Parathyroid adenoma (tissue), 2 donors: ENCODE data around the gene KDM3A.

Experiments
- H2AFZ ChIP-seq: fragments of 300-600 bp; sonication (generic); one replicate; pipeline ENCODE4 v1.7.0; 2017; ENCODE audit warnings: antibody characterized with exemption, mild to moderate bottlenecking
- H3K27ac ChIP-seq: fragments of 300-600 bp; sonication (generic); one replicate; pipeline ENCODE4 v1.7.0; 2017
- H3K27me3 ChIP-seq: fragments of 300-600 bp; sonication (generic); one replicate; pipeline ENCODE4 v1.7.0; 2017; ENCODE audit warnings: low read length; ENCODE audit not compliant: control insufficient read depth, insufficient read depth
- H3K36me3 ChIP-seq: fragments of 300-600 bp; sonication (generic); one replicate; pipeline ENCODE4 v1.7.0; 2017; ENCODE audit warnings: low read length; ENCODE audit not compliant: control insufficient read depth, insufficient read depth
- H3K4me1 ChIP-seq: fragments of 300-600 bp; sonication (generic); one replicate; pipeline ENCODE4 v1.7.0; 2017; ENCODE audit warnings: control low read depth
- H3K4me2 ChIP-seq: fragments of 300-600 bp; sonication (generic); one replicate; pipeline ENCODE4 v1.7.0; 2017; ENCODE audit warnings: low read length
- H3K4me3 ChIP-seq: fragments of 300-600 bp; sonication (generic); one replicate; pipeline ENCODE4 v1.7.0; 2017; ENCODE audit warnings: low read depth, low read length
- H3K79me2 ChIP-seq: fragments of 300-600 bp; sonication (generic); one replicate; pipeline ENCODE4 v1.7.0; 2017; ENCODE audit warnings: control low read depth
- H3K9ac ChIP-seq: fragments of 300-600 bp; sonication (generic); one replicate; pipeline ENCODE4 v1.7.0; 2017; ENCODE audit warnings: mild to moderate bottlenecking
- H3K9me3 ChIP-seq: fragments of 300-600 bp; sonication (generic); one replicate; pipeline ENCODE4 v1.7.0; 2017; ENCODE audit warnings: low read length; ENCODE audit not compliant: control insufficient read depth
- CTCF ChIP-seq: fragments of 300-600 bp; sonication (generic); IDR thresholded peaks from one replicate; pipeline ENCODE4 v1.7.0; 2017; ENCODE audit warnings: antibody characterized with exemption, mild to moderate bottlenecking
- donor health status: primary hyperparathyroidism.

The KDM3A gene

GRCh38 chr2:86439879-86440630 is 1.1 kb upstream of the KDM3A start:
- Histone ChIP-seq H3K4me3 (peak overlapping the region; percentile 25), H2AFZ (peak overlapping the region; percentile 97), H3K9ac (no peak overlapping the region), H3K9me3 (peaks cover 5% of the 10 kb centered on the region), H3K79me2 (peaks cover 11% of the 10 kb centered on the region), H3K27ac (peak overlapping the region; percentile 99), H3K4me2 (peak overlapping the region; percentile 94), H3K4me1 (peaks cover 10% of the 10 kb centered on the region), H3K27me3 (no peaks in the 10 kb centered on the region), H3K36me3 (peaks cover 6% of the 10 kb centered on the region)
- TF ChIP-seq CTCF: no peak

- H3K4me3 ChIP-seq: peak overlapping the region; percentile 83
- peak overlapping the region; percentile 97 for H2AFZ ChIP-seq
- H3K36me3 ChIP-seq: peaks cover 6% of the 10 kb centered on the region
- H3K79me2 ChIP-seq: peaks cover 20% of the 10 kb centered on the region
- H3K27ac ChIP-seq: peak overlapping the region; percentile 99
- H3K4me1 ChIP-seq: peaks cover 10% of the 10 kb centered on the region
- no peak for TF ChIP-seq CTCF
- H3K4me2 ChIP-seq: no peak overlapping the region
- no peak overlapping the region for H3K9ac ChIP-seq
- no peaks in the 10 kb centered on the region for H3K27me3 ChIP-seq
- H3K9me3 ChIP-seq: peaks cover 5% of the 10 kb centered on the region
These were observed 266 bp downstream of the KDM3A start for GRCh38 chr2:86441392-86441881.

- Histone ChIP-seq H3K9me3 (peaks cover 5% of the 10 kb centered on the region), H3K4me2 (peak overlapping the region; percentile 86), H3K27ac (peak overlapping the region; percentile 99), H3K79me2 (peaks cover 26% of the 10 kb centered on the region), H2AFZ (peak overlapping the region; percentile 48), H3K4me1 (peaks cover 10% of the 10 kb centered on the region), H3K36me3 (peaks cover 6% of the 10 kb centered on the region), H3K9ac (peak overlapping the region; percentile 3), H3K27me3 (no peaks in the 10 kb centered on the region), H3K4me3 (peak overlapping the region; percentile 83)
- no peak for TF ChIP-seq CTCF
These were observed 891 bp downstream of the KDM3A start for GRCh38 chr2:86441882-86442641.

- Histone ChIP-seq H3K27ac (peak overlapping the region; percentile 99), H3K79me2 (peaks cover 26% of the 10 kb centered on the region), H3K36me3 (peaks cover 6% of the 10 kb centered on the region), H2AFZ (peak overlapping the region; percentile 48), H3K27me3 (no peaks in the 10 kb centered on the region), H3K9me3 (peaks cover 5% of the 10 kb centered on the region), H3K4me2 (peak overlapping the region; percentile 86), H3K9ac (no peak overlapping the region), H3K4me3 (peak overlapping the region; percentile 83), H3K4me1 (peaks cover 10% of the 10 kb centered on the region)
- no peak for TF ChIP-seq CTCF
These were observed 1.5 kb downstream of the KDM3A start for GRCh38 chr2:86442642-86443005.
